Esophagus squamous epithelium (tissue), 4 donors: ENCODE results near the gene RARA.
A peak's percentile ranks its signal among the peaks of the same experiment; 100 is the strongest.

Experiments used
- POLR2A ChIP-seq, 4 donors: fragments of 450-650 bp; IDR thresholded peaks; one replicate each; pipeline ENCODE4 v1.6.1; 2017; ENCODE audit warnings: antibody characterized with exemption in 4 of 4, mild to moderate bottlenecking in 4 of 4, moderate library complexity in 3 of 4
- TF ChIP-seq, protein P1 (sequence below), 6 experiments: fragments of 450-650 bp in 4 of 6; fragments of 200-600 bp in 2 of 6; sonication (generic) in 2 of 6; IDR thresholded peaks; one replicate each; pipeline ENCODE4 v1.5.1; 2016 to 2019; ENCODE audit warnings: antibody characterized with exemption in 6 of 6, mild to moderate bottlenecking in 4 of 6, moderate library complexity in 4 of 6

DNA sequence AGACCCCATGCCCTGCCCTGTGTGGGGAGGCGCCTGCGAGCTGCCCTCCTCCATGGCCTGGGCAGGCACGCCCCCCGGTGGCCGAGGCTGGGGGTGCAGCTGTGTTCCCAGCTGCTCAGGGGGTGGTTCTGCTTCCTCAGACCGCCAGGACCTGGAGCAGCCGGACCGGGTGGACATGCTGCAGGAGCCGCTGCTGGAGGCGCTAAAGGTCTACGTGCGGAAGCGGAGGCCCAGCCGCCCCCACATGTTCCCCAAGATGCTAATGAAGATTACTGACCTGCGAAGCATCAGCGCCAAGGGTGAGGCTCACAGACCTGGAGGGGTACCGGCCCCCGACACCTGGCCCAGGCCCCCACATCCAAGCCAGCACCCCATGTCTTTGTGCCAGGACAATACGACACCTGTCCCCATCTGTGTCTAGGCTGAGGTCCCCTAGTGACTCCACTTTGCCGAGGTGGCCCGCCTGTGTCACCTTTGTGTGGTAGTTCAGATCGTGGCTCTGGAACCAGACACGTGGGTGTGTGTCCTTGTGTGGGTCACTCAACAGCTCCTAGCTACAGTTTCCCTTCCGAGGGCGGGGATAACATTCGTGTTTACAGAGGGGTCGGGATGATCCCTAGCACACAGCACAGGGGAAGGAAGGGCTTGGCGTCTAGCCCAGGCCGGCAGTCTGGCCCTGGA is 46.3 kb downstream of the RARA start:
- TF ChIP-seq POLR2A (IDR thresholded peaks at IDR 0.05): no peak
- TF ChIP-seq, protein P1, sequence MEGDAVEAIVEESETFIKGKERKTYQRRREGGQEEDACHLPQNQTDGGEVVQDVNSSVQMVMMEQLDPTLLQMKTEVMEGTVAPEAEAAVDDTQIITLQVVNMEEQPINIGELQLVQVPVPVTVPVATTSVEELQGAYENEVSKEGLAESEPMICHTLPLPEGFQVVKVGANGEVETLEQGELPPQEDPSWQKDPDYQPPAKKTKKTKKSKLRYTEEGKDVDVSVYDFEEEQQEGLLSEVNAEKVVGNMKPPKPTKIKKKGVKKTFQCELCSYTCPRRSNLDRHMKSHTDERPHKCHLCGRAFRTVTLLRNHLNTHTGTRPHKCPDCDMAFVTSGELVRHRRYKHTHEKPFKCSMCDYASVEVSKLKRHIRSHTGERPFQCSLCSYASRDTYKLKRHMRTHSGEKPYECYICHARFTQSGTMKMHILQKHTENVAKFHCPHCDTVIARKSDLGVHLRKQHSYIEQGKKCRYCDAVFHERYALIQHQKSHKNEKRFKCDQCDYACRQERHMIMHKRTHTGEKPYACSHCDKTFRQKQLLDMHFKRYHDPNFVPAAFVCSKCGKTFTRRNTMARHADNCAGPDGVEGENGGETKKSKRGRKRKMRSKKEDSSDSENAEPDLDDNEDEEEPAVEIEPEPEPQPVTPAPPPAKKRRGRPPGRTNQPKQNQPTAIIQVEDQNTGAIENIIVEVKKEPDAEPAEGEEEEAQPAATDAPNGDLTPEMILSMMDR (IDR thresholded peaks at IDR 0.05): peak; percentile 94 to 98 (median 96)
